Midbrain (tissue), 1 donor: ENCODE data around the gene CYTL1.
"Not testable (repeated sequence)": the region's sequence is repeated elsewhere in the genome, so short reads cannot be mapped to it uniquely, and the experiment has no call there.

Experiments used
- DNase-seq: peaks from one replicate; lab custom pipeline; 2025; lab: John Stamatoyannopoulos, UW

Gene CYTL1

GRCh38 chr4:5033281-5033841 is 14.1 kb upstream of the CYTL1 start:
- peak; percentile 11 for DNase-seq

GRCh38 chr4:5032813-5033212 is 13.6 kb upstream of the CYTL1 start:
- DNase-seq = no peak

- DNase-seq = no peak
These were observed 11.7 kb upstream of the CYTL1 start for GRCh38 chr4:5030927-5031326.

- no peak for DNase-seq
These were observed 11.0 kb upstream of the CYTL1 start for GRCh38 chr4:5030221-5030620.

- no peak for DNase-seq
These were observed 10.2 kb upstream of the CYTL1 start for GRCh38 chr4:5029447-5029846.

GRCh38 chr4:5028480-5028879 is 9.2 kb upstream of the CYTL1 start:
- DNase-seq = no peak

- DNase-seq = no peak
These were observed 8.1 kb upstream of the CYTL1 start for GRCh38 chr4:5027346-5027745.

- DNase-seq = no peak
These were observed 7.1 kb upstream of the CYTL1 start for GRCh38 chr4:5026371-5026770.

GRCh38 chr4:5024673-5025072 is 5.4 kb upstream of the CYTL1 start:
- no peak for DNase-seq

GRCh38 chr4:5021546-5021945 is 2.3 kb upstream of the CYTL1 start:
- DNase-seq = no peak

- no peak for DNase-seq
These were observed 1.1 kb upstream of the CYTL1 start for GRCh38 chr4:5020341-5020740.

GRCh38 chr4:5019796-5020195 is 538 bp upstream of the CYTL1 start:
- no peak for DNase-seq

- DNase-seq = no peak
These were observed 655 bp downstream of the CYTL1 start for GRCh38 chr4:5018603-5019002.

GRCh38 chr4:5018096-5018495 is 1.2 kb downstream of the CYTL1 start:
- no peak for DNase-seq

- no peak for DNase-seq
These were observed 5.1 kb downstream of the CYTL1 start for GRCh38 chr4:5014007-5014682.

- no peak for DNase-seq
These were observed 6.3 kb downstream of the CYTL1 start for GRCh38 chr4:5012958-5013357.

GRCh38 chr4:5012244-5012898 is 6.9 kb downstream of the CYTL1 start:
- no peak for DNase-seq

GRCh38 chr4:5010984-5011383 is 8.3 kb downstream of the CYTL1 start:
- DNase-seq = no peak

GRCh38 chr4:5009796-5010195 is 9.5 kb downstream of the CYTL1 start:
- no peak for DNase-seq

- not testable (repeated sequence) for DNase-seq
These were observed 12.3 kb downstream of the CYTL1 start for GRCh38 chr4:5006932-5007331.

- no peak for DNase-seq
These were observed 14.8 kb downstream of the CYTL1 start for GRCh38 chr4:5004496-5004895.

GRCh38 chr4:5003918-5004317 is 15.3 kb downstream of the CYTL1 start:
- DNase-seq = no peak

- no peak for DNase-seq
These were observed 15.8 kb downstream of the CYTL1 start for GRCh38 chr4:5003372-5003857.
